NCI-H2196 treated with DMSO at 0.1 percent for 48 hours (cell line): ENCODE results near the gene OR2J3.
"Not testable (repeated sequence)": the region's sequence is repeated elsewhere in the genome, so short reads cannot be mapped to it uniquely, and the experiment has no call there.

Experiments
- DNase-seq: peaks from one replicate; lab custom pipeline; 2025; ENCODE audit not compliant: unreplicated experiment; lab: John Stamatoyannopoulos, UW

The OR2J3 gene

DNA sequence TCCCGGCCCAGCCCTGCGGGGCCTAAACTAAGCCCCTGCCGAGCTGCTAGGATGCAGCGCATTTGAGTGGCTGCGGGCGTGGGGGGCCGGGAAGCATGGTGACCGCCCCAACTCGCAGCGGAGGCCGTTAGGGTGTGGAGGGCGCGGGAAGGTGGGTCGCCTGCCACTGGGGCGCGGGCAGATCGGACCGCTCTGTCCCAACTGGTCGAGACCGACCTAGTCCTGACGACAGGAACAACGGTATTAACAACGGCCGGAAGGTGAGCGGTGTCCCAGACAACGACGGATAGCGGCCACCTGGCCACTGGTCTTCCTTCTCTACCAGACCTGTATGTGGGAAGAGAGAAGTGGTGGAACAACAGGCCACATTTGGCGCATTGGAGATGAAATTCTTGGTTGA is 52.1 kb downstream of the OR2J3 start:
- not testable (repeated sequence) for DNase-seq
